ENCODE data around the gene SMOC1.

DNA sequence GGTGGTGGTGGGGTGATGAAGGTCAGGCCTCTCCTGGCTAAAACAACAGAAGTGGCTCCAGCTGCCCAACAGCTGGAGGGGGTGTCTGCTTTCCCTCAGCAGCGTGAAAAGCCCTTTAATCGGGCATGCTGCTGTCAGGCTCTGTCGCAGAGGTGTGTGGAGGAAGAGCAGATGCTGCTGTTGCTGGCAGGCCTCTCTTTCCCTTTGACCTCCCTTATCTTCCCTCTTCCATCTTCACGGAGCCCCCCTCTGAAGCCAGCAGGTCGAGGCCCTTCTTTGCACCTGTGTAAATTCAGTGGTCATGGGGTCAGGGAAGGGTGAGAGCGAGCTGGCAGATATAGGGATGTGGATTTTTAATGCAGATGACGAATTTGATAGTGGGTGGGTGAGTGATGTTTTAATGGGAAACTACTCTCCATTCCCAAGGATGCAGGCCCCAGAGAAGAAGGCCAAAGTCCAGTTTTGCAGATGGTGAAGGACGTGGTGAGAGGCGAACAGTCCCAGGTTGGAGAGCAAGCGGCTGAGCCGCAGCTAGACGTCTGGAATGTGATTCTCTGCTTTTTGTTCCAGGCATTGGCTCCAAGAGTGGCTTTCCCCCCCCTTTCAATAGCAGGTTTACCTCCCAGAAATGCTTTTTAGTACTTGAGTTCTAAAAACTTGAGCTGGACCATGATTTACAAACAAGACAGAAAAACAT is 64.0 kb downstream of the SMOC1 start:
- TF ChIP-seq, protein P1, sequence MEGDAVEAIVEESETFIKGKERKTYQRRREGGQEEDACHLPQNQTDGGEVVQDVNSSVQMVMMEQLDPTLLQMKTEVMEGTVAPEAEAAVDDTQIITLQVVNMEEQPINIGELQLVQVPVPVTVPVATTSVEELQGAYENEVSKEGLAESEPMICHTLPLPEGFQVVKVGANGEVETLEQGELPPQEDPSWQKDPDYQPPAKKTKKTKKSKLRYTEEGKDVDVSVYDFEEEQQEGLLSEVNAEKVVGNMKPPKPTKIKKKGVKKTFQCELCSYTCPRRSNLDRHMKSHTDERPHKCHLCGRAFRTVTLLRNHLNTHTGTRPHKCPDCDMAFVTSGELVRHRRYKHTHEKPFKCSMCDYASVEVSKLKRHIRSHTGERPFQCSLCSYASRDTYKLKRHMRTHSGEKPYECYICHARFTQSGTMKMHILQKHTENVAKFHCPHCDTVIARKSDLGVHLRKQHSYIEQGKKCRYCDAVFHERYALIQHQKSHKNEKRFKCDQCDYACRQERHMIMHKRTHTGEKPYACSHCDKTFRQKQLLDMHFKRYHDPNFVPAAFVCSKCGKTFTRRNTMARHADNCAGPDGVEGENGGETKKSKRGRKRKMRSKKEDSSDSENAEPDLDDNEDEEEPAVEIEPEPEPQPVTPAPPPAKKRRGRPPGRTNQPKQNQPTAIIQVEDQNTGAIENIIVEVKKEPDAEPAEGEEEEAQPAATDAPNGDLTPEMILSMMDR (IDR thresholded peaks at IDR 0.05): no peak
- no peak for TF ChIP-seq POLR2A (IDR thresholded peaks at IDR 0.05)
